HT1080 (cell line): ENCODE measurements around the gene SH3PXD2A. TPM values are rescaled to one million over a fixed set of nuclear protein-coding genes. Genes with fewer than 3 reads are reported as not detected.
"Not testable (repeated sequence)": the region's sequence is repeated elsewhere in the genome, so short reads cannot be mapped to it uniquely, and the experiment has no call there.

Source experiments
- DNase-seq: peaks from one replicate; pipeline ENCODE4 v3.0.0-alpha.2; 2015; ENCODE audit warnings: low read depth
- total RNA-seq: library from RNA; depleted of rRNA; stranded (reverse); fragments of >200 nt; shearing (Covaris generic); gene quantifications from 2 replicates; pipeline ENCODE4 v1.2.3, GENCODE V29; 2014

SH3PXD2A gene
- total RNA-seq, 1 experiment from 2014 or later, result 5.8 TPM

DNA sequence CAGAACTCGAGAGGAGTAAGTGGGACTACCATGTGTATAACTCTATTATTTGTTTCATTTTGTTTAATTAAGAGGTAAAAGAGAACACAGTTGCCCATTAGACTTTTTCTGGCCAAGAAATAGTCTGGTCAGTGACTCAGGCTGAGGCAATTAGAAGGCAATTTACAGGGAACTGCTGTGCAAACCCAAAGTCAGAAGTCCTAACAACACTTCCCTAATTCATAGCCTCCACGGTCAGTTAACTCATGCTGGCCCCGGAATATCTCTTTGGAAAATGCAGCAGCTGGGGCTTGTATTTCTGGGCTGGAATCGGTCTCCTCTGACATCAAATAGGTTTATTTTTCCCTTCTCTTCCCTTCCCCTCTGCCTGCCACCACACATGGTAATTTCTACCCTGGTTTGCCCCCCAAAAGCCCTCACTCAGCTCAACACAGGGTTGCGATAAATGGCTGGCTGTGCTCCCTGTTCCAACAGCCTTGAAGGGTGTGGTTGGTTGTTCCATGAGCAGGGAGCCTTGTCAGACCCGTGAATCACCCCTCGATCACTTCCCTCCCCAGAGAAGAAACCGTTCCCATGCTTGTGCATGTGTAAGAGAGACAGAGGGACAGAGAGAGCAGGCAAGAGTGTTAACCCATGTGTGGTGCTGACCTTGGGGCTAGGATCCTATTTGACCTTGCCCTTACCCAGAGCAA lies 5.3 kb downstream of the SH3PXD2A start:
- peak; percentile 96 for DNase-seq

DNA sequence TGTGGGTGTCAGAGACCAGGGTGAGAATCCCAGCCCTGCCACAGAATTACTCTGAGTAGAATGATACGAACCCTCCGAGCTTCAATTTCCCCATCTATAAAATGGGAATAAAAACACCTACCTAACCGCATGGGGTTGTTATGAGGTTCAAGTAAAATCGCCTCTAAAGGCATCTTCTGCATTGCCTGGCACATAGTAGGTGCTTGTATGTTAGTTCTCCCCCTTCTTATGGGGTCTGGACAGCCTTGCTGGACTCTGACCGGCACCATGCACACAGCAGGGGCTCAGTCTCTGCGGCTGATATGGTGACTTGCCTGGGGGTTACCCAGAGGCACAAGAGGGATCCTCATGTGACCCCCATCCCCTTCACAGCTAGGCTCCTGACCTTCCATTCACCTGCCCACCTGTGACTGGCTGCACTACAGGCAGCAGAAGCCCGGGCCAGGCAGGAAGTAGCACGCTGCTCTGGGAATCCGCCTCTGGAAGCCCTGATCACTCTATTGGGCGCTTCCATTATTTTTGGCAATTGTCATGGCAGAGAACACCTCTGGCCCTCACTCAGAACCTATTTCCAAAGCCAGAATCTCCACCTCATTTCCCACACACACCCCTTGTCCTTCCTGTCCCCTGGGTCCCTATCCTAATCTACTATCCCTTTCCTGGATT lies 6.0 kb downstream of the SH3PXD2A start:
- DNase-seq, result no peak

DNA sequence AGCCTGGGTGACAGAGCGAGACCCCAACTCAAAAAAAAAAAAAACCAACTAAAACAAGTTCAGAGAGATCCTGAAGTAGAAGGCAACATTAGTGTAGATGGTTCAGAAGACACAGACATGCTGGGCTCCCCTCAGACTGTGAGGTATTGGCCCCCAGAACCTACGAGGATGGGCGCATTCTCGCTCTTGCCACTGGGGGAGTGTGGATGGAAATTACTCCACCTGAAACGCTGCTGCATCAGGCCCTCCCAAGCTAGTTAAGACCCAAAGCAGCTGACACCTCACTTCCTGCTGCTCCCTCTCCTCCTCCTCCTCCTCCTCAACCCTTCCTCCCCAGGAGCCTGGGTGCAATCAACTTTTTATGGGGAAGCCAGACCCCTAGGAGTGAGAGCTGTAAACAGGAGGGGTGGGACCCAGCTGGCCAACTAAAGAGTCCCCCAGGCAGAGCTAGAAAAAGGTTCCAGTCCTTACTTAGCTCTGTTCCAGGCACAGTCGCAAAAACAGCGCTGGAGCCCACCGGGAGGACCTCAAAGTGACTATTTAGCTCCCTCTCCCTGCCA lies 7.4 kb downstream of the SH3PXD2A start:
- peak; percentile 55 for DNase-seq

DNA sequence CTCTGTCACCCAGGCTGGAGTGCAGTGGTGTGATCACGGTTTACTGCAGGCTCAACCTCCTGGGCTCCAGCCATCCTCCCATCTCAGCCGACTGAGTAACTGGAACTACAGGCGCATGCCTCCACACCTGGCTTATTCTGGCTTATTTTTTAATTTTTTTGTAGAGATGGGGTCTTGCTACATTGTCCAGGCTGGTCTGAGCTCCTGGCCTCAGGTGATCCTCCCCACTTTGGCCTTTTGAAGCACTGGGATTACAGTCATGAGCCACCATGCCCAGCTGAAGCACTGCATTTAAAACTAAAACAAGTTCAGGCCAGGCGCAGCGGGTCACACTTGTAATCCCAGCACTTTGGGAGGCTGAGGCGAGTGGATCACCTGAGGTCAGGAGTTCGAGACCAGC lies 8.0 kb downstream of the SH3PXD2A start:
- DNase-seq, result no peak

DNA sequence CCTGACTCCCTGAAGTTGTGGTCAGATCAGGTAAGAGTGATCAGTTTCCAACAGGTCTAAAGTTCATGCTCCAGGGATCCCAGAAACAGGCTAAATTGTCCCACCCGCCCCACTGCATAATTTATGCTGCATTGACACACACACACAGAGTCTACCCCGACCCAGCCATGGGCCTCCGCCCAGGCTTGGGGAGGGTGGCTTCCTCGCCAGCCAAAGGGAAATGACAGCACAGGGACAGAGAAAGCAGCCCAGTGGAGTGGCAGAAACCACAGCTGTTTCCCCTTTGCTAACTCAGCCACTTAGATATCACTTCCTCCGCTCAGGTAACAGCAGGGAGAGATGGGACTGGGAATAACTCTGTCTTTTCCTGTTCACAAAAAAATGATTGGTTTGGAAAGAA lies 9.4 kb downstream of the SH3PXD2A start:
- no peak for DNase-seq

DNA sequence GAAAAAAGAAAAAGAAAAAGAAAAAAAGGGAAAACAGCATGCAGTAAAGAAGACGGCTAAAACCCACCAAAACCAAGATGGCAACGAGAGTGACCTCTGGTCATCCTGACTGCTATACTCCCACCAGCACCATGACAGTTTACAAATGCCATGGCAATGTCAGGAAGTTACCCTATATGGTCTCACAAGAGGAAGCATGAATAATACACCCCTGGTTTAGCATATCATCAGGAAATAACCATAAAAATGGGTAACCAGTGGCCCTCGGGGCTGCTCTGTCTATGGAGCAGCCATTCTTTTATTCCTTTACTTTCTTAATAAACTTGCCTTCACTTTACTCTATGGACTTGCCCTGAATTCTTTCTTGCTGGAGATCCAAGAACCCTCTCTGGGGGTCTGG lies 10.0 kb downstream of the SH3PXD2A start:
- not testable (repeated sequence) for DNase-seq

DNA sequence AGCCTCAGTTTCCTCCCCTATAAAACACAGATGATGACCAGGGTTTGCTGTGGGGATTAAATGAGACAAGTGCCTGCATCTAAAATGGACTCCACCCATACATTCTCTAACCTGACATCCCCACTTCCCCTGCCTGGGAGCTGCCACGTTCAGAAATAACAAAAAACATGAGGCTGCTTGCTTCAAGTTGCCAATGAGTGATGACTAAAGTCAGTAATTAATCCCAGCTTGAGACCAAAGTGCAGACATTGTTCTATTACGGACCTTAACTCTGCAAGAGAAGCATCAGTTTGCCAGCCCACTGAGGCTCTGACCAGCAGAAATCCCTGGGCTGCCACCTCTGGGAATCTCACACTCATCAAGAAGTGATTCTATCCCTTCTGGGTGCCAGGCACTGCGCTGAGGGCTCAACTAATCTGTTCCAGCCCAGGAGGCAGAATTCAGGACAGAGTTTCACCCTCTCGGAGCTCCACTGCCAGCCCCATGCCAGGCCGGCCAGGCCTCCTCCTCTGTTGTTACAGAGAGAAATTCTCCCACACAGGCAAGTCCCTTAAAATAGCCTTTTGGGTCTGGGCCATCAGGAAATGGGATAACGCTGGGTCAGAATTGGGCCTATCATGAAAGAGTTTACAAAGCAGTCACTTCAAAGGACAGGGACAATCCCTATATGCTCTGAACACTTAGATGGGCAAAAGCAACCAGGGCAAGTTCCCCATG lies 11.4 kb downstream of the SH3PXD2A start:
- DNase-seq, result no peak

DNA sequence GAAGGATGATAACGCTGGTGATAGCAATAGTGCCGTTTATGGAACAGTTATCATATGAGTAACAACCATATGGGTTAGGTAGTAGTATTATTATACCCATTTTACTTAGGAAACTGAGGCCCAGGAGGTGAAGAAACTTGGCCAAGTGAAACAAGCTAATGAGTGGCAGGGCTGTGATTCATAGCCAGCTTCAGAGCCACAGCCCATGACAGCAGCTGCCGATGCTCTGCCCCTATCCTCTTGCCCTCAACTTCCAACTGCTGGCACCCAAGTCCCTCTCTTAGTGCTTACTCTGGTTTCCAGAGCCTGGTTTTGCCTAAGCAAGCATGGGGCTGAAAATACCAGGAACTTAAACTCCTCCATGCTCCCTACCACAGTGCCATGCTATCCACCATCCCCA lies 12.3 kb downstream of the SH3PXD2A start:
- no peak for DNase-seq

DNA sequence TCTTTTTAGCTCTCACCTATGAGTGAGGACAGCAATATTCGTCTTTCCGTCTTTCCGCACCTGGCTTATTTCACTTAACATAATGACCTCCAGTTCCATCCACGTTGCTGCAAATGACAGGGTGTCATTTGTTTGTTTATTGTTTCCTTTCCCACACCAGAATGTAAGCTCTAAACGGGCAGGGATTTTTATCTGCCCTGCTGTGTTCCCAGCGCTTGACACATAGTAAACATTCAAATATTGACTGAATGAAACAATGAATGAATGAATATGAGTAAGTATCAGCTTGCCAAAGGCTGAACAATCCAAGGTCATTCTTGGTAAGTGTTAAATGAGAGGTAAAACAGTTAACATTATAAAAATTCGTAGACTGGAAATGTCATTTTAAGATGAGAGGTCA lies 12.8 kb downstream of the SH3PXD2A start:
- no peak for DNase-seq

DNA sequence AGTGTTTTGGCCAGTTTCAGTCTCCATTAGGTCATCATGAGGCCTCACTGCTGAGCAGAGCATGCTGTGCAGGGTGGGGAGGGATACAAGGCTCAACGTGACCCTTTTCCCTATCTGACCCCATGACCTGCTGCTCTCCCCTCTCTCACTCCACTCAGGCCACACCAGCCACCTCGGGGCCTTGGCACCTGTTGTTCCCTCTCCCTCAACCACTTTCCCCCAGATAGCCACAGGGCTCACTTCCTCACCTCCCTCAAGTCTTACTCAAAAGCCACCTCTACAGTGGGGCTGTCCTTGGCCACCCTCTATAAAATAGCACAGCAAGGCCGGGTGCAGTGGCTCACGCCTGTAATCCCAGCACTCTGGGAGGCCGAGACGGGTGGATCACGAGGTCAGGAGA lies 13.9 kb downstream of the SH3PXD2A start:
- no peak for DNase-seq

DNA sequence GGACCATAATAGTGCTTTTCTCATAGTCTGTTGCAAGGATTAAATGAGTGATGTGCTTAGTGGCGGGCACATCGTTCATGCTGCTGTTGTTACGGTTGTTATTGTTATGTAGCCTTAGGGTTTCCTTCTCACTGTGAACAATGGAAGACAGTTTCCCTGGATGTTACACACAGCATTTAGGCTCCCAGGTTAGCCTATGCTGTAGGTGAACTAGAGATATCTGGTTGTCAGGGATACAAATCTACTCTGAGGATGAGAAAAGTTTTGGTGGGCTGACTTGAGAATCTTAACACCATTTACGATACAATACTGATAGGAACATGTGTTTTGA lies 14.7 kb downstream of the SH3PXD2A start:
- DNase-seq, result no peak

DNA sequence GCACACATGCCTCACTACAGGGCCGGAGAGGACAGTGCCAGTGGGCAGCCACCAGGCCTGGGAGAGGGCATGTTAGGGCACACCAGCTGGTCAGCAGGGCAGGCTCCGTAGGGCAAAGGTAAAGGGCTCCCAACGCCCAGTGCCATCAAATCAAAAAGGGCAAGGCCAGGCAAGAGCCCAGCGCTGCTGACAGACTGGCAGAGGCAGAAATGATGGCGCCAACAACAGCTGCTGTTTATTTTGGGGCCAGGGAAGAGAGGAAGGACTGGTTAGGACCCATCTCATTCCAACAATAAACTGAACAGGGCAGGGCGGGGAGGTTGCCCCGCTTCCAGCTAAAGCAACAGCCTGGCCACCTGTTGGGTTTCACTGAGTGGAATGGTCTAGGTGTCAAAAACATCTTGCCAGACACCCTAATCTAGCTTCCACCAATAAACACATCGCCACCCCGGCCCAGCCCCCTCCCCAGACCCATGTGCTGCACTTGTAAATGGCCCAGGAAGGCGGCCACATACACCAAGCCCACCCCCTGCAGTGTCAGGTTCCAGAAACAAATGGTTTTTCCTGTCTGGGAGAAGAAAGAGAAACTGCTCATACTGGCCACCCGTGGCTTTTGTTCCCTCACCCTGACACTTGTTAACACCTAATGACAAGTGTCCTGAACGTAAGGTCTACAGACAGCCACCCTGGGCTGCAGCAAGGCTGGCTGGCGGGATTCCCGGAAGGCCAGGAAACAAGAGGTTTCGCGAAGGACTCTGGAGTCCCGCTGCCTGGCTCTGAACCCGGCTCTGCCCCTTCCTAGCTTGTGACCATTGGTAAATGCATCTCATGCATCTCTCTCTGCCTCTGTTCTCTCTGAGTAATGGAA lies 15.3 kb downstream of the SH3PXD2A start:
- DNase-seq, result no peak

DNA sequence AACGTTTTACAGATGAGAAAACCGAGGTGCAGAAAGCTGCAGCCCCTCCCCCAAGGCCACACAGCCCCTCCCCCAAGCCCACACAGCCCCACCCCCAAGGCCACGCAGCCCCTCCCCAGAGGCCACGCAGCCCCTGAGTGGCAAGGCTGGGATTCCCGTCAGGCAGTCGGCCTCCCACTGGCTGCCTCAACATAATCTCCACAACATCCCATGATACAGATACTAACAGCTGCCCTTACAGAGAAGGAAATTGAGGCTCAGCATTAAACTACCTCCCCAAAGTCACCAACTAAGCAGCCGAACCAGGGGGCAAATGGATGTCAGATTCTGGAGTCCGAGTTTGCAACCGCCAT lies 15.9 kb downstream of the SH3PXD2A start:
- no peak for DNase-seq

DNA sequence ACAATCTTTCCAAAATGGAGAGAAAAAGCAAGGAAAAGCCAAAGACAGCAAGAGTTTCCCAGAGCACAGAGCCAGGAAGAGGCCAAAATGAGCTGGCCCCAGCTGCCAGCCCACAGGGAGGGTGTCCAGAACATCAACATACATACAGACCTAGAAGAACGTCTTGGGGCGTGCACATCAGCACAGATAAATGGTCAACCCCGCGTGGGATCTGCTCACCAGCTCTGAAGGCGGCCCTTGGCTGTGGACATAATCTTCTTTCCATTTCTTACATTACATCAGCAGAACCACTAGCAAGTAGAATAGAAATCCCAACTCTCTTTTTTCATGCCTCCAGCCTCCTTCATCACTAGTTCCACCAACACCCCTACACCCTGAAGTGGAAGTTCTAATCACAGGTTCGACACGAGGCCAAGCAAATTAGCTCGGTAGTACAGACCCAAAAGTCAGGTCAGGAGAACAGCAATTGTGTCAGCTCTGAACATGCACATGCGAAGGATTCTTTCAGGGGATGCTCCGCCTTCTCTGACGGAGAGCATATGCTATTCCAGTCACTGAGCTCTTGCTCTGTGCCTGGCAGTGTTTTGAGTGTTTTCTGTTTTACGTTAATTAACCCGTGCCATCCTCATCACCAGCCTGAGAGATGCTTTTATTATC lies 16.4 kb downstream of the SH3PXD2A start:
- DNase-seq, result no peak

DNA sequence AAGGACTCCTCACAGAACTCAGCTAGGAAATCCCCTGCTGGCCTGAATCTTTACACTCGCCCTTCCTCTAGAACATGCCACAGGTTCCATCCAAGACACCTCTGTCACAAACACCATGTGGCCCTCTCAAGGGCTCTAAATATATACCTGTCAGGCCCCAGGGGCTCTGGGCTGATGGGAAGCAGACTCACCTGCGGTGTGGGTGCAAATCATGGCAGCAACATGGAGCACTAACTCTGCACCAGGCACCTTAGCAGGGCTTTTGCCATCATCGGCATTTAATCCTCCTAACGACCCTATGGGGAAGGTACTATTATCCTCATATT lies 17.3 kb downstream of the SH3PXD2A start:
- DNase-seq, result no peak

DNA sequence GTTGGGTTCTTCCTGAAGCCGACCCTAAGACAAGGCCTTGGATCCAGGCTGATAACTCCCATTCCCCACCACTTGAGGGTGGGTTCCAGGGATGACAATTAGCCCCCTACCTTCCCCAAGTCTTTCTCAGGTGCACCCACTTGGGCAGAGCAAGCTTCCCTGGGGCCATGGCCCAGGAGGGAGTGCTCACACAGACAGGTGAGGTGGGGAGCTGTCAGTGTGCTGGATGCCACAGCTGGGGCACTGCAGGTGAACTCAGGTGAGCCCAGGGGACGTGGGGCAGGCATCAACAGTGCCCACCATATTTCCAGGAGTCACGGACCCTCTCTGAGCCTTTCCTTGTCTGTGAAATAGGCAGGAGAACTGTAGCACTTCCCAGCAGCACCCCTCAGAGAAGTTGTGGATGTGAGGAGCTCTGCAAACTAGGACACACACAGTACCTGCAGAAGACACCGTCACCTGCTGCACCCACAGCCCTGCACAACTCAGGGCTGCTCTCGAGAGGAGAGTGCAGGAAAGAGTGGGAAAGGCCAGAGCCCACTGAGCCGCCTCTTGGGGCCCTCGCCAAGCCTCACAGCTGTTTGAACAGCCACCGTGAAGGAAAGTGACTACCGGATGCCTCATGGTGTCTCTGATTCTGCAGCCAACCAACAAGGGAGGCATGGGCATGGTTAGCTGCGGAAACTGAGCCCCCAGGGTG lies 17.9 kb downstream of the SH3PXD2A start:
- DNase-seq, result no peak

DNA sequence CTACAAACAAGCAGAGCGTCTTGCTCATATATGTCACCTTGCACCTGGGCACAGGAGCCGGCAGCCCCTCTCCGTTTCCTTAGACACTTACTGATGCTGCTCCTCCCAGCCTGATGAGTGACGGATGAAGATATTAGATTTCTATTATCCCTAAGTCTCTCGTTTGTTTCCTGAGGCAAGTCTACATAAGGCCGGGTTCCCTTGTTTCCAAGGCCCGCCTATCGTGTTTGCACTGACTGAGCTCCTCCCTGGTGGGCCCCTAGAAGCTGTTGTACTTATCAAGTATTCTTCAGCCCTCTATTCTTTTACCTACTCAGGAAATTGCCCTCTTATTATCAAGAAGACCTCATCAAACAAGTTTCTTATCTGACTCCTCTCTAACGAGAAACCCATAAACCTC lies 18.5 kb downstream of the SH3PXD2A start:
- DNase-seq, result no peak

DNA sequence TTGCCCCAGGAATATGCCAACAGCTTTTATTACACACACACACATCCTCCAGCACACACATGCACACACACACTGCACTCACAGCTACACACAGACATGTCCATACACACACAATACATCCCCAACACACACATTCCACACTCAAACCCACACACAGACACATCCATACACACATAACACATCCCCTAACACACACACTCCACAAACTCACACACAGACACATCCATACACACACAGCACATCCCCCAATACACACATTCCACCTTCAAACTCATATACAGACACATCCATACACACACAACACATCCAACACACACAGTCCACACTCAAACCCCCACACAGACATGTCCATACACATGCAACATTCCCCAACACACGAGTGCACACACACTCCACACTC lies 19.1 kb downstream of the SH3PXD2A start:
- no peak for DNase-seq

DNA sequence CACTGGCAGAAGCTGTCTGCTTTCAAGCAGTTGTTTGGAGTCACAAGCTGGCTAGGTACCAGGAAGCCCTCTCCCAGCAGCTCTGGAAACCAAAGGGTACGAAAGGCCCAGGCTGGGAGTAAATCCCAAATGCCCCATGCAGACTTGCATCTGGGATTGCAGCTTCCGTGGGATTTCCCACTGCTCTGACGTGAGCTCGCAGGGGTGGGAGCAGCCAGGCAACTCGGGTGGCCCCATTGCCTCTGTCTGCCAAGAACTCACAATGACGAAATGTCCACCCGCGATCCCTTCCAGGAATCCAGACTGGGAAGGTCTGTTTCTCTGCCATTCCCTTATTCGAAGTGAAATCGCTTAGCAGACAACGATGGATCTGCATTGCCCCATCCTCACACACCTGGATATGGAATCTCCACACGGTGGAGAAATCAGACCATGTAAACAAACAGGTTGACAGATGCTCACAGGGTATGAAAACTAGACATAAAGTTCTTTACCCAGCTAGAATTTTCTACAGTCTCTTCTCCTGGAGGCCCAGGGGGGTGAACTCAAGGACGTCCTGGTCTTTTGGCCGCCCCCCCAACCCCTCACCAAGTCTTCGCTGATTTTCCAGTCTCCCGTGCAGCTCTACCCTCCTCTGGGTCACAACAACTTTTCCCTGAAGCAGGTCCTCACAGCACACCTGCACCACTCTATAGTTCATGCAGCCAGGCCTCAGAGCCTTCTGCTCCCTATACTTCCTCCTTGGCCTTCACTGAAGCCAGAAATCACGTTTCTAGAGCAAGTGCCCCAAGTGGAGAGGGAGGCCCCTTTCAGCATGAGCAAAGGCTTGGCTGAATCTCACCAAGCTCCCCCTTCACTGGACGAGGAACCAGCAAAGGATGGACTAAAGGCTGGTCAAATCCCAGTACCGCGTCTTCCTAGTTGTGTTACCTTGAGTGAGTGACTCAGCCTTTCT lies 20.0 kb downstream of the SH3PXD2A start:
- no peak for DNase-seq
